GM12878 (cell line): Measurements from ENCODE around the gene TFAP2E. TPM values are rescaled to one million over a fixed set of nuclear protein-coding genes. Genes with fewer than 3 reads are reported as not detected.

ENCODE experiments used
- ATAC-seq: fragments of 200-7000 bp; cut with Tn5 transposase; 3 replicates; pipeline ENCODE4 v1.9.1; 2020; ENCODE audit warnings: mild to moderate bottlenecking, moderate library complexity
- BruUV-seq: library from RNA; stranded (reverse); fragments of 400-500 nt; replicated peaks from 2 replicates; lab custom pipeline; 2021; lab: Mats Ljungman, UMichigan
- CTCF ChIA-PET: fragments of 300-600 bp; sonication (Branson Sonifier 250); formaldehyde crosslinking; extraction: SDS; loops from one replicate; lab custom pipeline; 2021; ENCODE audit warnings: inconsistent platforms; lab: Yijun Ruan, JAX
- POLR2A ChIA-PET: fragments of 350-600 bp; formaldehyde crosslinking; extraction: SDS; loops from one replicate; lab custom pipeline; 2021; ENCODE audit warnings: inconsistent platforms; lab: Charles Lee
- RAD21 ChIA-PET: fragments of 300-600 bp; sonication (Branson Sonifier 250); formaldehyde crosslinking; loops from one replicate; lab custom pipeline; 2023; ENCODE audit warnings: antibody characterized with exemption; ENCODE audit not compliant: unreplicated experiment; lab: Charles Lee
- SMC1A ChIA-PET: fragments of 300-600 bp; sonication (Branson Sonifier 250); formaldehyde crosslinking; loops from one replicate; lab custom pipeline; 2023; ENCODE audit not compliant: unreplicated experiment, uncharacterized antibody; lab: Charles Lee
- DNase-seq: peaks from one replicate; pipeline ENCODE4 v3.0.0-alpha.2; 2011; ENCODE audit warnings: low read depth, low spot score
- FAIRE-seq: peaks from 3 replicates; lab custom pipeline; 2011; peaks lifted over from hg19 to GRCh38; lab: Jason Lieb, UNC
- H2AFZ ChIP-seq: 2 replicates; pipeline ENCODE4 v1.6.0; 2011; ENCODE audit warnings: low read depth, low read length, control low read depth; ENCODE audit not compliant: control insufficient read depth
- H3K27ac ChIP-seq: 2 replicates; pipeline ENCODE4 v1.5.1; 2011; ENCODE audit warnings: control low read depth; ENCODE audit not compliant: control insufficient read depth, insufficient read depth
- H3K27me3 ChIP-seq, 2 experiments: replicated peaks in 1 of 2; 2 replicates each; pipeline versions ENCODE4 v1.6.0 to v1.6.1; 2011; ENCODE audit warnings: low read length in 1 of 2; ENCODE audit not compliant: control insufficient read depth in 2 of 2, insufficient read depth in 2 of 2
- H3K36me3 ChIP-seq, 2 experiments: 2 replicates each; pipeline ENCODE4 v1.5.1; 2011; ENCODE audit warnings: low read length in 1 of 2; ENCODE audit not compliant: control insufficient read depth in 2 of 2, insufficient read depth in 2 of 2
- H3K4me1 ChIP-seq: 2 replicates; pipeline ENCODE4 v1.6.1; 2011; ENCODE audit warnings: mild to moderate bottlenecking, low read length, moderate library complexity, mixed read lengths; ENCODE audit not compliant: control insufficient read depth, insufficient read depth
- H3K4me2 ChIP-seq: 2 replicates; pipeline ENCODE4 v1.6.0; 2011; ENCODE audit warnings: control low read depth; ENCODE audit not compliant: control insufficient read depth, insufficient read depth
- H3K4me3 ChIP-seq: fragments of 200-600 bp; sonication (generic); 2 replicates; pipeline ENCODE4 v1.5.1; 2016
- H3K79me2 ChIP-seq: 2 replicates; pipeline ENCODE4 v1.6.0; 2011; ENCODE audit warnings: low read length; ENCODE audit not compliant: control insufficient read depth, insufficient read depth
- H3K9ac ChIP-seq: 2 replicates; pipeline ENCODE4 v1.8.0; 2011; ENCODE audit warnings: low read length, control low read depth, mixed read lengths; ENCODE audit not compliant: control insufficient read depth, insufficient read depth
- H3K9me3 ChIP-seq: replicated peaks from 3 replicates; pipeline ENCODE4 v1.5.1; 2011; ENCODE audit warnings: mild to moderate bottlenecking, low read length; ENCODE audit not compliant: control insufficient read depth, insufficient read depth
- H4K20me1 ChIP-seq: 2 replicates; pipeline ENCODE4 v1.6.0; 2011; ENCODE audit not compliant: control insufficient read depth, insufficient read depth
- CHD4 ChIP-seq: fragments of 200-600 bp; sonication (generic); IDR thresholded peaks from 2 replicates; pipeline ENCODE4 v1.6.1; 2016; ENCODE audit warnings: mild to moderate bottlenecking
- E2F4 ChIP-seq: IDR thresholded peaks from 2 replicates; pipeline ENCODE4 v1.6.1; 2012; ENCODE audit warnings: low read depth, low read length, improper control_type of control experiment
- EGR1 ChIP-seq, 2 experiments: IDR thresholded peaks; 1 replicate in 1 of 2; 2 replicates in 1 of 2; pipeline ENCODE4 v1.6.1; 2011 to 2012; ENCODE audit warnings: low read depth in 2 of 2, low read length in 2 of 2, borderline replicate concordance in 1 of 2, mild to moderate bottlenecking in 1 of 2, moderate library complexity in 1 of 2
- EP300 ChIP-seq, 2 experiments: fragments of 150-350 bp in 1 of 2; IDR thresholded peaks; 2 replicates each; pipeline ENCODE4 v1.6.1; 2011 to 2012; ENCODE audit warnings: low read depth in 2 of 2, low read length in 2 of 2, borderline replicate concordance in 1 of 2, improper control_type of control experiment in 1 of 2, inconsistent platforms in 1 of 2; ENCODE audit not compliant: control insufficient read depth in 1 of 2
- FOXM1 ChIP-seq: IDR thresholded peaks from 2 replicates; pipeline ENCODE4 v1.6.1; 2012; ENCODE audit warnings: low read depth, mild to moderate bottlenecking, inconsistent platforms, low read length, moderate library complexity
- NFXL1 ChIP-seq: fragments of 450-650 bp; IDR thresholded peaks from 2 replicates; pipeline ENCODE4 v1.6.1; 2017; ENCODE audit warnings: antibody characterized with exemption, mild to moderate bottlenecking, borderline replicate concordance
- RAD51 ChIP-seq: fragments of 450-650 bp; IDR thresholded peaks from 2 replicates; pipeline ENCODE4 v1.6.1; 2016; ENCODE audit warnings: moderate library complexity, mild to moderate bottlenecking, inconsistent platforms
- RELB ChIP-seq: fragments of 450-650 bp; IDR thresholded peaks from 2 replicates; pipeline ENCODE4 v1.6.1; 2017; ENCODE audit warnings: low read depth, mild to moderate bottlenecking, moderate library complexity
- RUNX3 ChIP-seq: IDR thresholded peaks from 2 replicates; pipeline ENCODE4 v1.6.1; 2012; ENCODE audit warnings: low read length, inconsistent platforms
- TCF12 ChIP-seq: IDR thresholded peaks from 2 replicates; pipeline ENCODE4 v1.6.1; 2011; ENCODE audit warnings: low read depth, mild to moderate bottlenecking, low read length
- TCF7 ChIP-seq: IDR thresholded peaks from 2 replicates; pipeline ENCODE4 v1.6.1; 2014; ENCODE audit warnings: antibody characterized with exemption, borderline replicate concordance
- YBX1 ChIP-seq: fragments of 450-650 bp; IDR thresholded peaks from 2 replicates; pipeline ENCODE4 v1.6.1; 2016; ENCODE audit warnings: antibody characterized with exemption
- WGBS: methylation state at CpG from one replicate; pipeline ENCODE4 v1.1.6; 2016; ENCODE audit warnings: low lambda C conversion rate; ENCODE audit not compliant: insufficient replicate concordance, insufficient coverage; ENCODE audit errors: missing lambda C conversion rate; 5-methylcytosine and 5-hydroxymethylcytosine counted together
- in situ Hi-C: fragments of 300-500 bp; cut with MboI; formaldehyde crosslinking; loops from 9 replicates; pipeline ENCODE4 v1.14.3; 2018; ENCODE audit warnings: mixed read lengths
- intact Hi-C: fragments of 100-400 bp; cut with micrococcal nuclease; formaldehyde crosslinking; loops from one replicate; pipeline ENCODE4 v1.14.2; 2022; ENCODE audit not compliant: unreplicated experiment
- polyA plus RNA-seq, 11 experiments: library from polyadenylated mRNA; depleted of rRNA in 4 of 11; unstranded in 6 of 11; stranded (reverse) in 5 of 11; fragments of >200 nt; fragmentation: Nextera tagmentation in 4 of 11; fragmentation: Illumina TruSeq in 1 of 11; extraction: Ambion mirVana in 4 of 11; extraction: Trizol in 1 of 11; gene quantifications; 1 replicate in 1 of 11; 2 replicates in 10 of 11; pipeline versions ENCODE4 v1.2.1 to v1.2.3, GENCODE V29; 2011 to 2016; ENCODE audit warnings: inconsistent platforms in 2 of 11, missing spikeins in 2 of 11, low read depth in 1 of 11
- total RNA-seq, 4 experiments: library from RNA; depleted of rRNA in 3 of 4; stranded (reverse); fragments of >200 nt in 3 of 4; fragmentation: Illumina TruSeq in 1 of 4; extraction: Trizol in 1 of 4; gene quantifications; 2 replicates each; pipeline versions ENCODE4 v1.2.1 to v1.2.3, GENCODE V29; 2013 to 2021
- TF ChIP-seq, protein P1 (sequence below): fragments of 450-650 bp; conservative IDR thresholded peaks from 2 replicates; pipeline ENCODE4 v1.6.1; 2017; ENCODE audit warnings: mild to moderate bottlenecking, moderate library complexity

Gene TFAP2E
- total and polyA plus RNA-seq, 10 of the 15 experiments (the other 5 are each of a cell fraction or from before 2014, with no cell fraction given), result 0.10 to 1.1 (median 0.43) TPM

DNA sequence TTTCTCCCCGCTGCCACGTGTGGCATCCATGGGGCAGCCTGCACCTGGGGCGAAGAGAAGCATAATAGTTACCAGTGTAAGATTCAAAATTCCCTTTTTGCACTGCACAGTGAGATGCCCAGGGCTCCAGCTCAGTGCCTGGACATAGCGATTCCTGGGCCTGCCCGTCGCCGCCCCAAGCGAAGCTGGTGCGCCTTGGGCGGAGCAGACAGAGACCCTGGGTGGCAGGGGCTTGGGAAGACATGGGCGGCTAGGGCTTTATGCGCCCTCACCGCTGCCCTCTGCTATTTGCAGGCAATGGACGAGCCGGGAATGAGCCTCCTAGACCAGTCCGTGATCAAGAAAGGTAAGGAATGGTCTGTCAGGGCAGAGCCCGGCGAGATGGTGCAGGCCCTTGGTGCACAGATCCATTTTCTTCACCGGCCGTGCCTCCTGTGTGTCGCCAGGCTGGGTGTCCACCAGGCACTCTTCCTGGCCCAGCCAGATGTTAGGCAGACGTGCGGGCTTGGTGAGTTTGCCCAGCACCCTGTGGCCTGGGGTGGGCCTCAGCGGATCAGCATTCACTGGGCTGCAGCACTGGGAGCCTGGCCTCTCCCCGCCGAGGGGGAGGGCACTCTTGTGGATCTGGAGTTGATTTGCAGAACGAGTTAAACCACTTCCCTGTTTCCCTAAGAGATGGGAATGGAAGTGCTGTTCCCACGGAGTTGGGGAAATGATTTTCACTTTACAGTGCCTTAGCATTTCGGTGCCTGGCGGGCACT, 1.7 kb downstream of the TFAP2E start (continued):
- no peak for TF ChIP-seq TCF7
- TF ChIP-seq RUNX3, result no peak
- no peak for TF ChIP-seq E2F4
- TF ChIP-seq RELB, result no peak
- TF ChIP-seq CHD4, result no peak
- no peak for TF ChIP-seq FOXM1

DNA sequence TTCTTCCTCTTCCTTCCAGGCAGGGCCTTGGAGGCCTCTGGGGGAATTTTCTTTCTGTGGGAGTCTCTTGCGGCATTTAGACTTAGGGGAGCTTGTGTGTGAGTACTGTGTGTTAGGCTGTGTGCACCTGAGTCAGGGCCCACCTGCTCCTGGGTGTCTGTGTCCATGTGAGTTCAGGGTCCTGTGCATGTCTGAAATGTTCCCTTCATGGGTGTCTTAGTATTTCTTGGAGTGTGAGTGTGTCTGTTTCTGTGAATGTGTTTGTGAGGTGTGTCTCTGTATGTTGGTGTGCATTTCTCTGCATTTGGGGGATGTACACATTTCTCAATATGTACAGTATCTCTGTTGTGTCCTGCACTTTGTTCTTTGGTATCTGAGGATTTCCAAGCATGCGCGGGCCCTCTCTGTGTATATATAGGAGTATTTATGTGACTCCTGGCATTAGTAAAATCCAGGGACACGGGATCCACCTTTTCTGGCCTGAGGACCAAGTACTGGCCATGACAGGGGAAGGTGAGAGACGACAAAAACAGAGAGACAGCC, 2.4 kb downstream of the TFAP2E start:
- intact Hi-C loops (no loop called here), in situ Hi-C loops (no loop called here)
- H3K79me2 ChIP-seq, result no peaks in the 10 kb centered on the region; the same call in 1 of the 2 replicates
- no peak for TF ChIP-seq YBX1
- TF ChIP-seq TCF12, result no peak
- TF ChIP-seq EP300 (IDR thresholded peaks at IDR 0.05; ENCODE audit: borderline replicate concordance in 1 of 2, control insufficient read depth in 1 of 2, low read depth in 2 of 2, low read length in 2 of 2), result no peak
- no peak for TF ChIP-seq RAD51
- TF ChIP-seq, protein P1, sequence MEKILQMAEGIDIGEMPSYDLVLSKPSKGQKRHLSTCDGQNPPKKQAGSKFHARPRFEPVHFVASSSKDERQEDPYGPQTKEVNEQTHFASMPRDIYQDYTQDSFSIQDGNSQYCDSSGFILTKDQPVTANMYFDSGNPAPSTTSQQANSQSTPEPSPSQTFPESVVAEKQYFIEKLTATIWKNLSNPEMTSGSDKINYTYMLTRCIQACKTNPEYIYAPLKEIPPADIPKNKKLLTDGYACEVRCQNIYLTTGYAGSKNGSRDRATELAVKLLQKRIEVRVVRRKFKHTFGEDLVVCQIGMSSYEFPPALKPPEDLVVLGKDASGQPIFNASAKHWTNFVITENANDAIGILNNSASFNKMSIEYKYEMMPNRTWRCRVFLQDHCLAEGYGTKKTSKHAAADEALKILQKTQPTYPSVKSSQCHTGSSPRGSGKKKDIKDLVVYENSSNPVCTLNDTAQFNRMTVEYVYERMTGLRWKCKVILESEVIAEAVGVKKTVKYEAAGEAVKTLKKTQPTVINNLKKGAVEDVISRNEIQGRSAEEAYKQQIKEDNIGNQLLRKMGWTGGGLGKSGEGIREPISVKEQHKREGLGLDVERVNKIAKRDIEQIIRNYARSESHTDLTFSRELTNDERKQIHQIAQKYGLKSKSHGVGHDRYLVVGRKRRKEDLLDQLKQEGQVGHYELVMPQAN, result no peak
- no peak for TF ChIP-seq EGR1 (IDR thresholded peaks at IDR 0.05; ENCODE audit: borderline replicate concordance in 1 of 2, low read depth in 2 of 2, low read length in 2 of 2)
- TF ChIP-seq NFXL1, result no peak
- ChIA-PET CTCF (interaction anchor here (1.4 kb wide), 1 partner anchor 140 kb away, joined by 4 read pairs; no protein-coding TSS in a partner anchor), RAD21 (no interaction called here), SMC1A (no interaction called here), POLR2A (no interaction called here)
- WGBS, result 85% methylated on average over 5 of the region's 5 CpGs
- H3K4me1 ChIP-seq, result peaks cover 20% of the 10 kb centered on the region
- no peak for FAIRE-seq
- no peak overlapping the region for H3K4me2 ChIP-seq
- no peak overlapping the region for H3K9ac ChIP-seq
- H3K4me3 ChIP-seq, result no peak overlapping the region
- peaks cover 0 to 2% of the 10 kb centered on the region in 2 experiments; a peak in 2 of 4 replicates for H3K27me3 ChIP-seq
- no peak for ATAC-seq
- DNase-seq, result no peak
- H4K20me1 ChIP-seq, result no peaks in the 10 kb centered on the region
- no TSS peak for BruUV-seq
- no peak overlapping the region for H2AFZ ChIP-seq
- H3K36me3 ChIP-seq, result no peaks in the 10 kb centered on the region
- no peaks in the 10 kb centered on the region for H3K9me3 ChIP-seq
- H3K27ac ChIP-seq, result no peak overlapping the region
